Heart left ventricle (tissue), 16 donors: ENCODE data around the gene SMAD7. TPM values are rescaled to one million over a fixed set of nuclear protein-coding genes. Genes with fewer than 3 reads are reported as not detected.

ENCODE experiments used
- ATAC-seq, 4 donors: fragments of 200-7000 bp; cut with Tn5 transposase; one replicate each; pipeline ENCODE4 v1.9.1; 2020 to 2022; ENCODE audit warnings: moderate library complexity in 4 of 4, mild to moderate bottlenecking in 3 of 4, moderate number of reproducible peaks in 1 of 4
- DNase-seq, 5 donors: peaks; one replicate each; pipeline ENCODE4 v3.0.0-alpha.2; 2020
- H3K27ac ChIP-seq, 12 donors: fragments of 200-600 bp; sonication (generic) in 4 of 12; one replicate each; pipeline versions ENCODE4 v1.5.0 to v1.8.0; 2016 to 2022; ENCODE audit warnings: mild to moderate bottlenecking in 2 of 12
- H3K27me3 ChIP-seq, 9 donors: fragments of 200-600 bp; sonication (generic) in 2 of 9; one replicate each; pipeline versions ENCODE4 v1.5.1 to v1.8.0; 2016 to 2022; ENCODE audit warnings: mild to moderate bottlenecking in 3 of 9
- H3K36me3 ChIP-seq, 9 donors: fragments of 200-600 bp; sonication (generic) in 2 of 9; one replicate each; pipeline versions ENCODE4 v1.5.0 to v1.8.0; 2018 to 2022; ENCODE audit warnings: mild to moderate bottlenecking in 2 of 9
- H3K4me1 ChIP-seq, 12 donors: fragments of 200-600 bp; sonication (generic) in 4 of 12; one replicate each; pipeline versions ENCODE4 v1.5.0 to v1.8.0; 2016 to 2022; ENCODE audit warnings: mild to moderate bottlenecking in 3 of 12
- H3K4me3 ChIP-seq, 12 donors: fragments of 200-600 bp; sonication (generic) in 4 of 12; one replicate each; pipeline versions ENCODE4 v1.5.0 to v1.8.0; 2017 to 2022; ENCODE audit warnings: mild to moderate bottlenecking in 9 of 12, moderate library complexity in 4 of 12
- H3K9me3 ChIP-seq, 12 donors: fragments of 200-600 bp; sonication (generic) in 4 of 12; one replicate each; pipeline versions ENCODE4 v1.5.0 to v1.8.0; 2016 to 2022; ENCODE audit warnings: mild to moderate bottlenecking in 1 of 12
- POLR2A ChIP-seq, 2 donors: fragments of 450-650 bp; IDR thresholded peaks; one replicate each; pipeline ENCODE4 v1.6.1; 2017; ENCODE audit warnings: antibody characterized with exemption in 2 of 2, mild to moderate bottlenecking in 2 of 2, moderate library complexity in 2 of 2
- WGBS, 4 donors: extraction: QIAGEN DNeasy Blood & Tissue Kit in 2 of 4; methylation state at CpG; one replicate each; pipeline versions ENCODE4 v1.1.5 to v1.1.7; 2013 to 2018; 5-methylcytosine and 5-hydroxymethylcytosine counted together
- intact Hi-C, 10 donors: fragments of 100-400 bp; cut with DNase I; formaldehyde crosslinking; loops; one replicate each; pipeline versions ENCODE4 v1.11.1 to v1.14.2; 2022
- polyA plus RNA-seq, 2 donors: library from polyadenylated mRNA; stranded (reverse); fragments of 200-250 nt; gene quantifications; one replicate each; pipeline ENCODE4 v1.2.3, GENCODE V29; 2013
- total RNA-seq, 9 donors: library from RNA; depleted of rRNA in 2 of 9; stranded (reverse); fragments of >200 nt in 2 of 9; fragmentation: NEBNext Ultra II Directional in 3 of 9; extraction: Animal tissue kit (Norgen Biotek cat#: 25700) in 3 of 9; gene quantifications; one replicate each; pipeline versions ENCODE4 v1.1.0 to v1.2.4, GENCODE V29; 2016 to 2023
- TF ChIP-seq, protein P1 (sequence below), 12 donors: fragments of 200-600 bp; sonication (generic) in 4 of 12; IDR thresholded peaks; one replicate each; pipeline versions ENCODE4 v1.5.0 to v1.8.0; 2018 to 2022; ENCODE audit warnings: antibody characterized with exemption in 12 of 12, mild to moderate bottlenecking in 5 of 12
- donor health status: ischemic (EF 13 %, LVEDD 7.1; RV severe dilation, severe dysfunction).
- donor health status: healthy with polysubstance abuse.
- donor health status: DM: no; HTN: yes; CAD: no.
- donor health status: DM: no; HTN: no; CAD: no.
- donor health status: ischemic (EF 25% LVEDD 6.9; RV normal size, moderate dysfunction).
- donor health status: ischemic (EF 25% LVEDD 5.7; RV mildly dilated, moderate dysfunction).
- donor health status: healthy.
- donor health status: DM: yes; HTN: yes; CAD: no.
- donor health status: ischemic (EF 35%, LVEDD 5.7; RV mildly dilated, moderate dysfunction).
- donor health status: nonischemic (EF 11% LVEDD 7.7; RV severe dilation, severe dysfunction).
- donor health status: DM: yes; HTN: yes; CAD: no.
- donor health status: PGD.
- donor health status: ischemic (EF 29% LVEDD 5.4; RV normal size, mild dysfunction).
- donor health status: nonischemic (EF 23%, LVEDD 6.1; RV moderate dilation, normal function).

The SMAD7 gene
- total and polyA plus RNA-seq, 11 donors, result 9.1 to 32.0 (median 19.9) TPM

DNA sequence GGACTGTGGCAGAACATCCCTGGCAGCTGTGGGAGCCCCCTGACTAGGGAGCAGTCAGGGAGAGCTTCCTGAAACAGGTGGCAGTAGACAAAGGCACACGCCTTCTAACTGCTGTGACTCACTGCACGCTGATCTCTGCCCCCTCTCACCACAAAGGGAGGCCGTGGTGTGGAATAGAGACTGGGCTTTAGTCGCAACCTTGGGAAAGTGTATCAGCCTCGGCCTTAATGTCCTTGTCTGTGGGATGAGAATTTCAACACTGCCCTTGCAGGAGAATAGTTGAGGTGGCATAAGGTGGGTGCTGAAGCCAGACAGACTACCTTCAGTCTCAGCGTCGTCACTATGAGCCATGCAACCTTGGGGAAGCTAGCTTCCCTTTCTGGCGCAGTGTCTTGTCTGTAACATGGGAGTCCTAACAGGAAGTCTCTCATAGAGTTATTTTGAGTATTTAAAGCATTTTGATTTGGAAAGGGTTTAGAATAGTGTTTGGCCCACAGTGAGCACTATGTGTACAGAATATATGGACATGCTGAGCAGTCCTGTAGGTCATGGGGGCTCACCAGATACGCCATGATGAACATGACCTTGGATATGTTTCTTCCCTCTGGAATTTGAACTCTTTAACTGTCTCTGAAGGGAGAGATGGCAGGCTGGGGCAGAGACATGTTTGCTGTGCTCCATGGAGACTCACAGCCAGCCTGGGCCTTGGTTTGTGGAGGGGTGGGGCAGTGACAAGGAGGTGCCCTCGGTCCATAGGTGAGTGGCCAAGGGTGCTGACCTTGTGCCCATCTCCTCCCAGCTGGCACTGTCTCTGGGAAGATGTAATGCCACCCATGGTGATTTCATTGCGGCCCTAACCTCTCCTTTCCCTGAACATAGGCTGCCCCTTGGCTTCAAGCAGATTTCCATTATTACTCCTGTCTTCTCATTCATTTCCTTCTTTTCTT lies 29.5 kb upstream of the SMAD7 start:
- H3K4me1 ChIP-seq, result peaks cover 0 to 28% (median 6%) of the 10 kb centered on the region in 12 donors
- WGBS, 4 donors, result 79 to 84% (median 82%) methylated on average over 6 to 11 of the region's 11 CpGs
- ATAC-seq, result no peak
- no peak overlapping the region for H3K4me3 ChIP-seq
- peaks cover 0 to 7% (median 0%) of the 10 kb centered on the region in 9 donors for H3K27me3 ChIP-seq
- H3K9me3 ChIP-seq, result no peaks in the 10 kb centered on the region
- H3K36me3 ChIP-seq, result no peaks in the 10 kb centered on the region
- no peak overlapping the region for H3K27ac ChIP-seq
- TF ChIP-seq, protein P1, sequence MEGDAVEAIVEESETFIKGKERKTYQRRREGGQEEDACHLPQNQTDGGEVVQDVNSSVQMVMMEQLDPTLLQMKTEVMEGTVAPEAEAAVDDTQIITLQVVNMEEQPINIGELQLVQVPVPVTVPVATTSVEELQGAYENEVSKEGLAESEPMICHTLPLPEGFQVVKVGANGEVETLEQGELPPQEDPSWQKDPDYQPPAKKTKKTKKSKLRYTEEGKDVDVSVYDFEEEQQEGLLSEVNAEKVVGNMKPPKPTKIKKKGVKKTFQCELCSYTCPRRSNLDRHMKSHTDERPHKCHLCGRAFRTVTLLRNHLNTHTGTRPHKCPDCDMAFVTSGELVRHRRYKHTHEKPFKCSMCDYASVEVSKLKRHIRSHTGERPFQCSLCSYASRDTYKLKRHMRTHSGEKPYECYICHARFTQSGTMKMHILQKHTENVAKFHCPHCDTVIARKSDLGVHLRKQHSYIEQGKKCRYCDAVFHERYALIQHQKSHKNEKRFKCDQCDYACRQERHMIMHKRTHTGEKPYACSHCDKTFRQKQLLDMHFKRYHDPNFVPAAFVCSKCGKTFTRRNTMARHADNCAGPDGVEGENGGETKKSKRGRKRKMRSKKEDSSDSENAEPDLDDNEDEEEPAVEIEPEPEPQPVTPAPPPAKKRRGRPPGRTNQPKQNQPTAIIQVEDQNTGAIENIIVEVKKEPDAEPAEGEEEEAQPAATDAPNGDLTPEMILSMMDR (IDR thresholded peaks at IDR 0.05), result no peak
- TF ChIP-seq POLR2A (IDR thresholded peaks at IDR 0.05), result no peak
- no peak for DNase-seq
- intact Hi-C loops, result no loop called here

DNA sequence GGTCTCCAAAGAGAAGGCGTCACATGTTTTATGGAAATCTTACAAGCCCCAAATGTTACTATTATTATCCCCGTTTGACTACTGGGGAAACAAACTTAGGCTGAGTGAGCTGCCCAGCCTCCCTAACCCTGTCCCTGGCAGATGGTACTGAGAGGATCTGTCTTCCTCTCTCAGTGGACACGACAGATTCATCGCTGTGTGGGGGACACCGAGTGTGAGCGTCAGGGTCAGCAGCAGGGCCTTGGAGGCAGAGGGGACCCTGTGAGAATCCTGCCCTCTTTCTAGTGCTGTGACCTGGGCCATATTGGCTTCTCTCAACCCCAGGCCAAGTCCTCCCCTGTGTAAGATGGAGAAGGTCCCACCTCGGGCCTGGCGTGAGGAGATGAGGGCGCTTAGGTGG lies 27.1 kb upstream of the SMAD7 start:
- TF ChIP-seq, protein P1 (IDR thresholded peaks at IDR 0.05), result no peak
- TF ChIP-seq POLR2A (IDR thresholded peaks at IDR 0.05), result no peak
- no peaks in the 10 kb centered on the region for H3K9me3 ChIP-seq
- H3K27ac ChIP-seq, result no peak overlapping the region
- 91 to 97% (median 96%) methylated on average over 9 of the region's 9 CpGs for WGBS, 4 donors
- no peaks in the 10 kb centered on the region for H3K36me3 ChIP-seq
- H3K27me3 ChIP-seq, result peaks cover 0 to 8% (median 0%) of the 10 kb centered on the region in 9 donors
- no peak for ATAC-seq
- no peak for DNase-seq
- peaks cover 0 to 25% (median 6%) of the 10 kb centered on the region in 12 donors for H3K4me1 ChIP-seq
- H3K4me3 ChIP-seq, result no peak overlapping the region
- intact Hi-C loops, result no loop called here

DNA sequence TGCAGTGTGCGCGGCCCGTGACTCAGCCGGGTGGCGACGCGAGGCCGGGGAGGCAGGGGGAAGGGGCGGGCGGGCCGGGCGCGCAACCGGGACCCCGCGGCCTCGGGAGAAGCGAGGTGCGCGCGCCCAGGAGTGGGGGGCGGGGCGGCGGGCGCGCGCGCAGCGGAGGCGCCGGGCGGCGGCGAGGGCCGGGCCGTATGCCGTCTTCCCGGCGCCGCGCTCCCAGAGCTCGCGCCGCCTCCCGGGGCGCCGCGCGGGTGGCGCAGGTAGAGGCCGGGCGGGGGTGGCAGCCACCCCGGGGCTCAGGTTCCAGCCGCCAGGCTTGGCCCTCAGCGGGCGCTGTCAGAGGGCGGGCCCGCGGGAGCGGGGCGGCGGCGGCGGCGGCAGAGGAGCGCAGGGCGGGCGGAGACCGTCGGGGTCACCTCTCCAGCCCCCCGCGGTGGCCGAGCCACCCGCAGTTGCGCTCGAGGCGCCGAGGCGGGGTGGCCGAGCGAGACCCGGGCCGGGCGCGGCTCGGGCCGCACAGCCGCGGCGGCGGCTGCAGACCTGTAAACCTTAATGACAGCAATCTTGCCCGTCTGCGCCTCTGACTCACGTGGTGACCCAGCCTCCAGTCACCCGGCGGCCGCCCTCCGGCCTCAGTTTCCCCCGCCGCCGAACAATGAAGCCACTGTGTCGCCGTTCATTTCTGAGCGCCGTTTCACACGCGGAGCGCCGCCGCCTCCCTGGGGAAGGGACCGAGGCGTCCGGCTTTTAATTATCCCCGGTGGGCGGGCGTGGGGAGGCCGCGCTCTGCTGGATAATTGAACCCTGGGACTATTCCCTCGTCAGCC lies 25.3 kb upstream of the SMAD7 start:
- DNase-seq (peak; percentile 60 to 75 (median 67)), ATAC-seq (peak; percentile 46 to 83 (median 74))
- Histone ChIP-seq H3K4me3 (peak overlapping the region; percentile 57 to 96 (median 78)), H3K27me3 (peaks cover 0 to 8% (median 0%) of the 10 kb centered on the region in 9 donors), H3K9me3 (no peaks in the 10 kb centered on the region), H3K27ac (peak overlapping the region; percentile 65 to 93 (median 88)), H3K4me1 (peaks cover 0 to 25% (median 6%) of the 10 kb centered on the region in 12 donors), H3K36me3 (no peaks in the 10 kb centered on the region)
- TF ChIP-seq, protein P1 (IDR thresholded peaks at IDR 0.05), result peak in 1 of 12 donors; percentile 13
- TF ChIP-seq POLR2A (IDR thresholded peaks at IDR 0.05), result peak in 1 of 2 donors; percentile 37
- WGBS, 4 donors, result 1 to 4% (median 1%) methylated on average over 28 to 119 of the region's 119 CpGs
- intact Hi-C loops, result loop anchor here in 2 of 10 donors (2.0 kb wide), 2 partner anchors 21 to 23 kb away; no protein-coding TSS in a partner anchor
